A549 (cell line): ENCODE measurements around the gene MEIOSIN. TPM values are rescaled to one million over a fixed set of nuclear protein-coding genes. Genes with fewer than 3 reads are reported as not detected.

Source experiments
- ATAC-seq, 2 experiments: fragments of 200-7000 bp in 1 of 2; fragments of >200 bp in 1 of 2; cut with Nextera tagmentation in 1 of 2; cut with Tn5 transposase in 1 of 2; 3 replicates each; pipeline versions ENCODE4 v1.8.0 to v1.9.1; 2018 to 2020; ENCODE audit warnings: mild to moderate bottlenecking in 1 of 2, moderate library complexity in 1 of 2
- CTCF ChIA-PET: fragments of 300-600 bp; sonication (Branson Sonifier 250); formaldehyde crosslinking; extraction: SDS; loops from one replicate; lab custom pipeline; 2021; ENCODE audit warnings: antibody characterized with exemption, inconsistent platforms; lab: Yijun Ruan, JAX
- POLR2A ChIA-PET: fragments of 350-600 bp; formaldehyde crosslinking; extraction: SDS; loops from one replicate; lab custom pipeline; 2021; ENCODE audit warnings: antibody characterized with exemption, inconsistent platforms; lab: Yijun Ruan, JAX
- DNase-seq, 2 experiments: peaks; one replicate each; pipeline versions ENCODE4 v3.0.0 to v3.0.0-alpha.2; 2011 to 2016; ENCODE audit warnings: low read depth in 1 of 2, low spot score in 1 of 2
- FAIRE-seq: peaks from 2 replicates; lab custom pipeline; 2011; peaks lifted over from hg19 to GRCh38; lab: Jason Lieb, UNC
- H3K27ac ChIP-seq, 2 experiments: fragments of >200 bp; sonication (Bioruptor Twin); formaldehyde crosslinking; 3 replicates each; pipeline ENCODE4 v1.5.1; 2016 to 2017
- H3K4me1 ChIP-seq: fragments of >200 bp; sonication (Bioruptor Twin); formaldehyde crosslinking; 3 replicates; pipeline ENCODE4 v1.6.1; 2016
- H3K4me2 ChIP-seq: fragments of >200 bp; sonication (Bioruptor Twin); formaldehyde crosslinking; 3 replicates; pipeline ENCODE4 v1.6.1; 2016
- H3K4me3 ChIP-seq: fragments of >200 bp; sonication (Bioruptor Twin); formaldehyde crosslinking; 3 replicates; pipeline ENCODE4 v1.5.1; 2016
- H3K9me3 ChIP-seq: fragments of >200 bp; sonication (Bioruptor Twin); formaldehyde crosslinking; 3 replicates; pipeline ENCODE4 v1.6.1; 2016
- BCL3 ChIP-seq: fragments of >200 bp; sonication (Bioruptor Twin); formaldehyde crosslinking; IDR thresholded peaks from 3 replicates; pipeline ENCODE4 v1.6.1; 2016
- CBX2 ChIP-seq: fragments of 200-600 bp; sonication (generic); IDR thresholded peaks from 2 replicates; pipeline ENCODE4 v1.6.1; 2016; ENCODE audit warnings: low read depth, mild to moderate bottlenecking, borderline replicate concordance
- CEBPB ChIP-seq, 2 experiments: fragments of >200 bp in 1 of 2; sonication (Bioruptor Twin) in 1 of 2; formaldehyde crosslinking in 1 of 2; IDR thresholded peaks; 2 replicates each; pipeline ENCODE4 v1.6.1; 2012 to 2016
- CHD2 ChIP-seq: fragments of 150-350 bp; IDR thresholded peaks from 2 replicates; pipeline ENCODE4 v1.6.1; 2014; ENCODE audit warnings: low read length; ENCODE audit not compliant: partially characterized antibody
- CHD4 ChIP-seq: fragments of 200-600 bp; sonication (generic); IDR thresholded peaks from 2 replicates; pipeline ENCODE4 v1.6.1; 2016; ENCODE audit warnings: antibody characterized with exemption, mild to moderate bottlenecking, borderline replicate concordance
- CTCF ChIP-seq: fragments of >200 bp; sonication (Bioruptor Twin); formaldehyde crosslinking; IDR thresholded peaks from 3 replicates; pipeline ENCODE4 v1.5.1; 2016
- E2F6 ChIP-seq: IDR thresholded peaks from 2 replicates; pipeline ENCODE4 v1.6.1; 2012; ENCODE audit warnings: low read depth, borderline replicate concordance
- EHMT2 ChIP-seq: fragments of 200-600 bp; sonication (generic); IDR thresholded peaks from 2 replicates; pipeline ENCODE4 v1.6.1; 2016; ENCODE audit warnings: antibody characterized with exemption, low read depth, mild to moderate bottlenecking, moderate library complexity
- ELK1 ChIP-seq: fragments of 150-350 bp; IDR thresholded peaks from 2 replicates; pipeline ENCODE4 v1.6.1; 2014; ENCODE audit warnings: low read depth, mild to moderate bottlenecking, low read length
- EP300 ChIP-seq, 2 experiments: fragments of >200 bp; sonication (Bioruptor Twin); formaldehyde crosslinking; IDR thresholded peaks; 2 replicates in 1 of 2; 3 replicates in 1 of 2; pipeline ENCODE4 v1.6.1; 2016 to 2017
- FOXS1 ChIP-seq: fragments of 250-450 bp; sonication (Bioruptor Pico); IDR thresholded peaks from 2 replicates; pipeline ENCODE4 v1.5.0; 2020; ENCODE audit warnings: mild to moderate bottlenecking, moderate library complexity
- GATA3 ChIP-seq: IDR thresholded peaks from 2 replicates; pipeline ENCODE4 v1.6.1; 2012; ENCODE audit warnings: borderline replicate concordance
- HDAC2 ChIP-seq: fragments of 200-600 bp; sonication (generic); IDR thresholded peaks from 2 replicates; pipeline ENCODE4 v1.6.1; 2016
- HEYL ChIP-seq: fragments of 250-450 bp; sonication (Bioruptor Pico); IDR thresholded peaks from 2 replicates; pipeline ENCODE4 v1.8.0; 2021; ENCODE audit warnings: mild to moderate bottlenecking, moderate library complexity
- HOXA7 ChIP-seq: fragments of 250-450 bp; sonication (Bioruptor Pico); IDR thresholded peaks from 2 replicates; pipeline ENCODE4 v1.5.0; 2020; ENCODE audit warnings: mild to moderate bottlenecking, moderate library complexity
- HOXB5 ChIP-seq: fragments of 250-450 bp; sonication (Bioruptor Pico); IDR thresholded peaks from 2 replicates; pipeline ENCODE4 v1.5.0; 2020; ENCODE audit warnings: mild to moderate bottlenecking, moderate library complexity
- JUN ChIP-seq, 2 experiments: fragments of >200 bp; sonication (Bioruptor Twin); formaldehyde crosslinking; IDR thresholded peaks; 2 replicates in 1 of 2; 3 replicates in 1 of 2; pipeline ENCODE4 v1.6.1; 2016 to 2017
- MAX ChIP-seq: IDR thresholded peaks from 2 replicates; pipeline ENCODE4 v1.6.1; 2012
- RCOR1 ChIP-seq: fragments of 150-350 bp; IDR thresholded peaks from 2 replicates; pipeline ENCODE4 v1.6.1; 2014; ENCODE audit warnings: antibody characterized with exemption, low read length, low read depth
- REST ChIP-seq: fragments of 200-600 bp; sonication (generic); IDR thresholded peaks from 2 replicates; pipeline ENCODE4 v1.6.1; 2016; ENCODE audit warnings: antibody characterized with exemption, mild to moderate bottlenecking, moderate library complexity
- RNF2 ChIP-seq: fragments of 200-600 bp; sonication (generic); IDR thresholded peaks from 2 replicates; pipeline ENCODE4 v1.6.1; 2016; ENCODE audit warnings: low read depth, mild to moderate bottlenecking, antibody characterized with exemption, moderate library complexity, borderline replicate concordance
- SREBF2 ChIP-seq: fragments of 450-650 bp; IDR thresholded peaks from 2 replicates; pipeline ENCODE4 v1.6.1; 2014; ENCODE audit warnings: mild to moderate bottlenecking, moderate library complexity
- TP53 ChIP-seq: fragments of 250-450 bp; sonication (Bioruptor Pico); IDR thresholded peaks from 2 replicates; pipeline ENCODE4 v1.5.0; 2021; ENCODE audit warnings: mild to moderate bottlenecking, moderate library complexity
- USF2 ChIP-seq: fragments of 450-650 bp; IDR thresholded peaks from 2 replicates; pipeline ENCODE4 v1.6.1; 2014; ENCODE audit warnings: antibody characterized with exemption
- ZC3H11A ChIP-seq: fragments of 450-650 bp; IDR thresholded peaks from 2 replicates; pipeline ENCODE4 v1.6.1; 2014; ENCODE audit warnings: antibody characterized with exemption, mild to moderate bottlenecking
- ZFP36 ChIP-seq: fragments of 450-650 bp; IDR thresholded peaks from 2 replicates; pipeline ENCODE4 v1.6.1; 2014; ENCODE audit warnings: borderline replicate concordance; ENCODE audit not compliant: partially characterized antibody
- ZNF302 ChIP-seq: fragments of 250-450 bp; sonication (Bioruptor Pico); IDR thresholded peaks from 2 replicates; pipeline ENCODE4 v1.9.0; 2021; ENCODE audit warnings: inconsistent platforms, mild to moderate bottlenecking, moderate library complexity
- ZSCAN20 ChIP-seq: fragments of 250-450 bp; sonication (Bioruptor Pico); IDR thresholded peaks from 2 replicates; pipeline ENCODE4 v1.8.0; 2022; ENCODE audit warnings: mild to moderate bottlenecking, moderate library complexity
- WGBS: methylation state at CpG from one replicate; pipeline ENCODE4 v1.1.6; 2017; ENCODE audit errors: missing lambda C conversion rate; 5-methylcytosine and 5-hydroxymethylcytosine counted together
- polyA plus RNA-seq, 4 experiments: library from polyadenylated mRNA; depleted of rRNA in 3 of 4; stranded (reverse); fragments of >200 nt; fragmentation: RNase III in 1 of 4; extraction: RNeasy Plus Mini Kit Qiagen cat#74134 plus additional on column Dnase treatment in 1 of 4; gene quantifications; 2 replicates in 3 of 4; 3 replicates in 1 of 4; pipeline ENCODE4 v1.2.3, GENCODE V29; 2011 to 2017

Gene MEIOSIN
- polyA plus RNA-seq, 2 of the 4 experiments (the other 2 are of a cell fraction), result not detected

- Histone ChIP-seq H3K27ac (peak within 1 kb of the TSS; percentile 88 to 91), H3K4me2 (peak within 1 kb of the TSS; percentile 94), H3K4me3 (peak within 1 kb of the TSS; percentile 82), H3K9me3 (no peaks in the 10 kb centered on the region), H3K4me1 (peaks cover 13% of the 10 kb centered on the region)
- DNase-seq (peak; percentile 99 to 100), FAIRE-seq (peak; percentile 100), ATAC-seq (peak; percentile 91 to 96)
- ChIA-PET POLR2A (interaction anchor here (0.6 to 4.6 kb wide), 21 partner anchors 8 to 514 kb away, joined by 3 to 68 read pairs (median 6); partner anchors contain the start of genes FBXO46, SIX5 and TRAPPC6A), CTCF (interaction anchor here (0.6 to 8.0 kb wide), 40 partner anchors 12 to 1152 kb away, joined by 3 to 160 read pairs (median 4); partner anchors contain the start of genes DMWD, FBXO46 and SIX5)
- WGBS, result under 1% methylated on average over 54 of the region's 70 CpGs
- TF ChIP-seq ZFP36 (no peak), USF2 (peak; percentile 53), CTCF (no peak), E2F6 (peak; percentile 45; the same call in 1 of the 2 replicates), HEYL (CRISPR knock-in tag) (no peak), ZSCAN20 (CRISPR knock-in tag) (no peak), REST (peak; percentile 24; the same call in 1 of the 2 replicates), RCOR1 (no peak), ZNF302 (no peak), MAX (0 out of 2 replicates have a peak, but pooled peaks have one; percentile 83), ELK1 (no peak), TP53 (CRISPR knock-in tag) (no peak), EHMT2 (no peak), EP300 (IDR thresholded peaks at IDR 0.05) (no peak), FOXS1 (CRISPR knock-in tag) (no peak), HDAC2 (no peak), CEBPB (IDR thresholded peaks at IDR 0.05) (no peak; a peak in 1 of 4 replicates), HOXA7 (CRISPR knock-in tag) (no peak), SREBF2 (no peak), RNF2 (no peak), GATA3 (peak; percentile 25; the same call in 1 of the 2 replicates), BCL3 (0 out of 3 replicates have a peak, but pooled peaks have one; percentile 39), HOXB5 (CRISPR knock-in tag) (no peak), CHD2 (no peak), CHD4 (no peak), ZC3H11A (0 out of 2 replicates have a peak, but pooled peaks have one; percentile 4), JUN (IDR thresholded peaks at IDR 0.05) (peak in 1 of 2 experiments; percentile 12; a peak in 2 of 5 replicates), CBX2 (no peak)
Measured at GRCh38 chr19:45692187-45693105, 40.8 kb upstream of the MEIOSIN start, which contains the start of gene QPCTL. Gene QPCTL (plus strand): TSS chr19:45692666. CDS start chr19:45692704, 38 bp downstream.
